K562 (cell line): ENCODE data around the gene CD300H. TPM values are rescaled to one million over a fixed set of nuclear protein-coding genes. Genes with fewer than 3 reads are reported as not detected.

ENCODE experiments used
- ATAC-seq: fragments of 200-7000 bp; cut with Tn5 transposase; 3 replicates; pipeline ENCODE4 v1.9.1; 2020; ENCODE audit warnings: moderate library complexity
- BruUV-seq: library from RNA; stranded (reverse); fragments of 400-500 nt; replicated peaks from 2 replicates; lab custom pipeline; 2021; lab: Mats Ljungman, UMichigan
- CTCF ChIA-PET: fragments of 300-600 bp; formaldehyde crosslinking; extraction: SDS; loops from one replicate; lab custom pipeline; 2021; ENCODE audit warnings: low intra/inter-chr PET ratio; lab: Yijun Ruan, JAX
- POLR2A ChIA-PET: fragments of 300-600, 350-650 bp; sonication (Branson Sonifier 250); formaldehyde crosslinking; extraction: SDS; loops from one replicate; lab custom pipeline; 2021; ENCODE audit warnings: antibody characterized with exemption, inconsistent platforms; lab: Yijun Ruan, JAX
- DNase-seq, 4 experiments: peaks; one replicate each; pipeline versions ENCODE4 v3.0.0 to v3.0.0-alpha.2; 2011 to 2018; ENCODE audit warnings: low spot score in 3 of 4, mixed read lengths in 3 of 4; ENCODE audit errors: extremely low read depth in 1 of 4
- FAIRE-seq: peaks from 2 replicates; lab custom pipeline; 2011; peaks lifted over from hg19 to GRCh38; lab: Jason Lieb, UNC
- H2AFZ ChIP-seq: 2 replicates; pipeline ENCODE4 v1.6.0; 2011; ENCODE audit warnings: low read depth, low read length, control low read depth, inconsistent platforms
- H3K27ac ChIP-seq: fragments of 200-600 bp; 3 replicates; pipeline ENCODE4 v1.8.0; 2011; ENCODE audit warnings: low read depth, mild to moderate bottlenecking, control low read depth, inconsistent platforms, low read length, moderate library complexity, mixed read lengths; ENCODE audit errors: extremely low read depth
- H3K27me3 ChIP-seq, 2 experiments: fragments of 300-600 bp in 1 of 2; 2 replicates in 1 of 2; 3 replicates in 1 of 2; pipeline versions ENCODE4 v1.6.0 to v1.8.0; 2011; ENCODE audit warnings: inconsistent platforms in 2 of 2, low read length in 2 of 2, mild to moderate bottlenecking in 1 of 2, mixed read lengths in 1 of 2, moderate library complexity in 1 of 2; ENCODE audit not compliant: control insufficient read depth in 2 of 2, insufficient read depth in 2 of 2
- H3K36me3 ChIP-seq: fragments of 300-600 bp; 3 replicates; pipeline ENCODE4 v1.8.0; 2011; ENCODE audit warnings: mild to moderate bottlenecking, low read length, inconsistent platforms; ENCODE audit not compliant: control insufficient read depth, insufficient read depth
- H3K4me1 ChIP-seq, 2 experiments: fragments of 200-600 bp in 1 of 2; replicated peaks in 1 of 2; 2 replicates in 1 of 2; 3 replicates in 1 of 2; pipeline versions ENCODE4 v1.5.1 to v1.8.0; 2011; ENCODE audit warnings: inconsistent platforms in 2 of 2, low read length in 2 of 2, mild to moderate bottlenecking in 1 of 2, mixed read lengths in 1 of 2, moderate library complexity in 1 of 2; ENCODE audit not compliant: control insufficient read depth in 2 of 2, insufficient read depth in 2 of 2
- H3K4me2 ChIP-seq: 2 replicates; pipeline ENCODE4 v1.6.1; 2011; ENCODE audit warnings: low read length, control low read depth, inconsistent platforms, mixed read lengths; ENCODE audit not compliant: insufficient read depth
- H3K4me3 ChIP-seq: fragments of 200-600 bp; sonication (generic), shearing (Covaris generic); 2 replicates; pipeline ENCODE4 v1.5.1; 2016; ENCODE audit warnings: control low read depth, inconsistent platforms
- H3K79me2 ChIP-seq: fragments of 200-600 bp; 3 replicates; pipeline ENCODE4 v1.8.0; 2011; ENCODE audit warnings: low read length, inconsistent platforms; ENCODE audit not compliant: control insufficient read depth, insufficient read depth
- H3K9ac ChIP-seq, 2 experiments: 2 replicates each; pipeline versions ENCODE4 v1.6.0 to v1.6.1; 2011; ENCODE audit warnings: low read depth in 2 of 2, low read length in 2 of 2, control low read depth in 1 of 2, inconsistent platforms in 1 of 2, mild to moderate bottlenecking in 1 of 2, mixed read lengths in 1 of 2; ENCODE audit not compliant: insufficient read depth in 1 of 2
- H3K9me1 ChIP-seq: one replicate; pipeline ENCODE4 v1.6.0; 2011; ENCODE audit warnings: inconsistent platforms, mild to moderate bottlenecking, low read length, moderate library complexity; ENCODE audit not compliant: control insufficient read depth, insufficient read depth
- H3K9me3 ChIP-seq: replicated peaks from 2 replicates; pipeline ENCODE4 v1.5.1; 2011; ENCODE audit warnings: low read depth, low read length, inconsistent platforms; ENCODE audit not compliant: control insufficient read depth, insufficient read depth
- H4K20me1 ChIP-seq: replicated peaks from 2 replicates; pipeline ENCODE4 v1.6.1; 2011; ENCODE audit warnings: low read length, inconsistent platforms, mixed read lengths; ENCODE audit not compliant: control insufficient read depth, insufficient read depth
- C11orf30 ChIP-seq: fragments of 450-650 bp; IDR thresholded peaks from 2 replicates; pipeline ENCODE4 v1.6.1; 2016; ENCODE audit warnings: low read depth, mild to moderate bottlenecking
- CBFB ChIP-seq: sonication (generic); formaldehyde crosslinking; IDR thresholded peaks from 2 replicates; pipeline ENCODE4 v1.4.0; 2020; ENCODE audit warnings: mild to moderate bottlenecking, missing genetic modification reagents
- KDM2B ChIP-seq: fragments of 250-450 bp; sonication (Bioruptor Pico); IDR thresholded peaks from 2 replicates; pipeline ENCODE4 v1.8.0; 2021; ENCODE audit warnings: mild to moderate bottlenecking, moderate library complexity
- KLF13 ChIP-seq: fragments of 450-650 bp; IDR thresholded peaks from 2 replicates; pipeline ENCODE4 v1.6.1; 2016; ENCODE audit warnings: missing genetic modification characterization, low read depth, mild to moderate bottlenecking, missing compliant biosample characterization, moderate library complexity, borderline replicate concordance
- L3MBTL2 ChIP-seq: fragments of 450-650 bp; IDR thresholded peaks from 2 replicates; pipeline ENCODE4 v1.6.1; 2016; ENCODE audit warnings: mild to moderate bottlenecking, moderate library complexity
- MTF1 ChIP-seq: fragments of 250-450 bp; sonication (Bioruptor Pico); IDR thresholded peaks from 2 replicates; pipeline ENCODE4 v1.9.0; 2021; ENCODE audit warnings: moderate library complexity, mild to moderate bottlenecking, inconsistent platforms, borderline replicate concordance
- RBFOX2 ChIP-seq: fragments of 200-400 bp; formaldehyde crosslinking; IDR thresholded peaks from 2 replicates; pipeline ENCODE4 v1.6.1; 2017; ENCODE audit warnings: low read depth, mild to moderate bottlenecking, low read length, moderate library complexity
- RCOR1 ChIP-seq, 2 experiments: IDR thresholded peaks; 2 replicates each; pipeline ENCODE4 v1.6.1; 2012; ENCODE audit warnings: low read depth in 2 of 2, low read length in 2 of 2, borderline replicate concordance in 1 of 2, improper control_type of control experiment in 1 of 2
- SMAD2 ChIP-seq: fragments of 150-350 bp; IDR thresholded peaks from 2 replicates; pipeline ENCODE4 v1.6.1; 2014; ENCODE audit warnings: low read depth, mild to moderate bottlenecking, low read length
- TBL1XR1 ChIP-seq, 2 experiments: IDR thresholded peaks; 2 replicates each; pipeline ENCODE4 v1.6.1; 2012; ENCODE audit warnings: improper control_type of control experiment in 2 of 2, low read length in 2 of 2, mild to moderate bottlenecking in 1 of 2
- WGBS: fragments of 100-300 bp; shearing (Covaris generic); methylation state at CpG from one replicate; pipeline ENCODE4 v1.1.6; 2016; ENCODE audit warnings: low coverage, mixed read lengths; ENCODE audit not compliant: insufficient coverage; ENCODE audit errors: missing lambda C conversion rate; 5-methylcytosine and 5-hydroxymethylcytosine counted together
- in situ Hi-C: fragments of 300-500 bp; cut with MboI; formaldehyde crosslinking; loops from 4 replicates; pipeline ENCODE4 v1.15.0; 2018; ENCODE audit warnings: inconsistent platforms, mixed read lengths
- intact Hi-C: fragments of 100-400 bp; cut with micrococcal nuclease; formaldehyde crosslinking; loops from 2 replicates; pipeline ENCODE4 v1.14.2; 2022
- polyA plus RNA-seq, 8 experiments: library from polyadenylated mRNA; depleted of rRNA in 4 of 8; stranded (reverse) in 5 of 8; unstranded in 3 of 8; fragments of >200 nt; fragmentation: Nextera tagmentation in 2 of 8; fragmentation: Illumina TruSeq in 1 of 8; extraction: Ambion mirVana in 2 of 8; extraction: Trizol in 1 of 8; gene quantifications; 2 replicates each; pipeline versions ENCODE4 v1.2.1 to v1.2.3, GENCODE V29; 2011 to 2014; ENCODE audit warnings: inconsistent platforms in 1 of 8, missing spikeins in 1 of 8
- total RNA-seq, 7 experiments: library from RNA; depleted of rRNA in 6 of 7; stranded (reverse); fragments of >200 nt in 6 of 7; fragmentation: Illumina TruSeq in 2 of 7; extraction: Trizol in 2 of 7; gene quantifications; 2 replicates each; pipeline versions ENCODE4 v1.2.1 to v1.2.3, GENCODE V29; 2011 to 2021; ENCODE audit warnings: low replicate concordance in 1 of 7
- TF ChIP-seq, protein P1 (sequence below): fragments of 250-450 bp; sonication (Bioruptor Pico); IDR thresholded peaks from 2 replicates; pipeline ENCODE4 v1.8.0; 2022; ENCODE audit warnings: moderate library complexity, mild to moderate bottlenecking, inconsistent platforms
- TF ChIP-seq, protein P2 (sequence below): sonication (generic); formaldehyde crosslinking; IDR thresholded peaks from 2 replicates; pipeline ENCODE4 v1.8.0; 2022; ENCODE audit warnings: mild to moderate bottlenecking, low read depth, missing genetic modification reagents
- TF ChIP-seq, protein P3 (sequence below): fragments of 450-650 bp; conservative IDR thresholded peaks from 2 replicates; pipeline ENCODE4 v1.6.1; 2016; ENCODE audit warnings: missing genetic modification characterization, low read depth, mild to moderate bottlenecking, control low read depth, missing compliant biosample characterization
- TF ChIP-seq, protein P4 (sequence below): fragments of 150-350 bp; IDR thresholded peaks from 2 replicates; pipeline ENCODE4 v1.6.1; 2014; ENCODE audit warnings: low read depth, mild to moderate bottlenecking, low read length, borderline replicate concordance

The CD300H gene
- total and polyA plus RNA-seq, 9 of the 15 experiments (the other 6 are each of a cell fraction or from before 2014, with no cell fraction given), result not detected

DNA sequence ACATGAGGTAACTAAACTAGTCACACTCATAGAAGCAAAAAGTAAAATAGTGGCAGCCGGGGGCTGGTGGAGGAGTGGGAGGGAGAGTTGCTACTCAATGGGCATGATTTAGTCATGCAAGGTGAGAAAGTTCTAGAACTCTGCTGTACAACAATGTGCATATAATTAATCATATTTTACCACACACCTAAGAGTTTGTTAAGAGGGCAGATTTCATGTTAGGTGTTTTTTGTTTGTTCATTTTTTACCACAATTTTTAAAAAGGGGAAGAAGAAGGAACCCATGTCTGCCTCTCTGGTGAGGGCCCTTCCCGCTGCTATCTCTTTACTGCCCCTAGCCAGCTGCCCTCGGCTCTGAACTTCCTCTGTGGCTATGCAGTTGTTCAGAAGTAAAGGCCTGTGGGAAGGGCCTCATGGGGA is 47.3 kb downstream of the CD300H start:
- no peaks in the 10 kb centered on the region for H3K4me1 ChIP-seq
- POLR2A ChIA-PET, result no interaction called here
- ATAC-seq (no peak), FAIRE-seq (no peak), DNase-seq (no peak)
- H2AFZ ChIP-seq, result no peak overlapping the region
- H3K27me3 ChIP-seq, result peaks cover 11 to 36% of the 10 kb centered on the region in 2 experiments; a peak in 3 of 5 replicates
- H3K27ac ChIP-seq, result no peak overlapping the region
- no peak overlapping the region for H3K4me2 ChIP-seq
- in situ Hi-C loops, result no loop called here
- intact Hi-C loops, result no loop called here
- 0% methylated on average over 3 of the region's 3 CpGs for WGBS
- no peaks in the 10 kb centered on the region for H4K20me1 ChIP-seq
- H3K4me3 ChIP-seq, result no peak overlapping the region
- H3K79me2 ChIP-seq, result no peaks in the 10 kb centered on the region
- H3K9me3 ChIP-seq, result no peaks in the 10 kb centered on the region
- BruUV-seq, result no TSS peak
- CTCF ChIA-PET, result no interaction called here
- H3K9me1 ChIP-seq, result no peaks in the 10 kb centered on the region
- no peaks in the 10 kb centered on the region for H3K36me3 ChIP-seq
- no peak overlapping the region for H3K9ac ChIP-seq
- TF ChIP-seq, protein P1, sequence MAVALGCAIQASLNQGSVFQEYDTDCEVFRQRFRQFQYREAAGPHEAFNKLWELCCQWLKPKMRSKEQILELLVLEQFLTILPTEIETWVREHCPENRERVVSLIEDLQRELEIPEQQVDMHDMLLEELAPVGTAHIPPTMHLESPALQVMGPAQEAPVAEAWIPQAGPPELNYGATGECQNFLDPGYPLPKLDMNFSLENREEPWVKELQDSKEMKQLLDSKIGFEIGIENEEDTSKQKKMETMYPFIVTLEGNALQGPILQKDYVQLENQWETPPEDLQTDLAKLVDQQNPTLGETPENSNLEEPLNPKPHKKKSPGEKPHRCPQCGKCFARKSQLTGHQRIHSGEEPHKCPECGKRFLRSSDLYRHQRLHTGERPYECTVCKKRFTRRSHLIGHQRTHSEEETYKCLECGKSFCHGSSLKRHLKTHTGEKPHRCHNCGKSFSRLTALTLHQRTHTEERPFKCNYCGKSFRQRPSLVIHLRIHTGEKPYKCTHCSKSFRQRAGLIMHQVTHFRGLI, result no peak
- TF ChIP-seq MTF1 (CRISPR knock-in tag) (no peak), KLF13 (tag) (no peak), L3MBTL2 (no peak), TBL1XR1 (IDR thresholded peaks at IDR 0.05; ENCODE audit: low read length in 2 of 2) (no peak), KDM2B (CRISPR knock-in tag) (no peak), SMAD2 (no peak), CBFB (no peak), C11orf30 (no peak), RBFOX2 (no peak), RCOR1 (IDR thresholded peaks at IDR 0.05; ENCODE audit: borderline replicate concordance in 1 of 2, low read depth in 2 of 2, low read length in 2 of 2) (no peak)
- TF ChIP-seq, protein P2, sequence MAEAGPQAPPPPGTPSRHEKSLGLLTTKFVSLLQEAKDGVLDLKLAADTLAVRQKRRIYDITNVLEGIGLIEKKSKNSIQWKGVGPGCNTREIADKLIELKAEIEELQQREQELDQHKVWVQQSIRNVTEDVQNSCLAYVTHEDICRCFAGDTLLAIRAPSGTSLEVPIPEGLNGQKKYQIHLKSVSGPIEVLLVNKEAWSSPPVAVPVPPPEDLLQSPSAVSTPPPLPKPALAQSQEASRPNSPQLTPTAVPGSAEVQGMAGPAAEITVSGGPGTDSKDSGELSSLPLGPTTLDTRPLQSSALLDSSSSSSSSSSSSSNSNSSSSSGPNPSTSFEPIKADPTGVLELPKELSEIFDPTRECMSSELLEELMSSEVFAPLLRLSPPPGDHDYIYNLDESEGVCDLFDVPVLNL, result no peak
- TF ChIP-seq, protein P3, sequence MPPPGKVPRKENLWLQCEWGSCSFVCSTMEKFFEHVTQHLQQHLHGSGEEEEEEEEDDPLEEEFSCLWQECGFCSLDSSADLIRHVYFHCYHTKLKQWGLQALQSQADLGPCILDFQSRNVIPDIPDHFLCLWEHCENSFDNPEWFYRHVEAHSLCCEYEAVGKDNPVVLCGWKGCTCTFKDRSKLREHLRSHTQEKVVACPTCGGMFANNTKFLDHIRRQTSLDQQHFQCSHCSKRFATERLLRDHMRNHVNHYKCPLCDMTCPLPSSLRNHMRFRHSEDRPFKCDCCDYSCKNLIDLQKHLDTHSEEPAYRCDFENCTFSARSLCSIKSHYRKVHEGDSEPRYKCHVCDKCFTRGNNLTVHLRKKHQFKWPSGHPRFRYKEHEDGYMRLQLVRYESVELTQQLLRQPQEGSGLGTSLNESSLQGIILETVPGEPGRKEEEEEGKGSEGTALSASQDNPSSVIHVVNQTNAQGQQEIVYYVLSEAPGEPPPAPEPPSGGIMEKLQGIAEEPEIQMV (tag), result no peak
- TF ChIP-seq, protein P4, sequence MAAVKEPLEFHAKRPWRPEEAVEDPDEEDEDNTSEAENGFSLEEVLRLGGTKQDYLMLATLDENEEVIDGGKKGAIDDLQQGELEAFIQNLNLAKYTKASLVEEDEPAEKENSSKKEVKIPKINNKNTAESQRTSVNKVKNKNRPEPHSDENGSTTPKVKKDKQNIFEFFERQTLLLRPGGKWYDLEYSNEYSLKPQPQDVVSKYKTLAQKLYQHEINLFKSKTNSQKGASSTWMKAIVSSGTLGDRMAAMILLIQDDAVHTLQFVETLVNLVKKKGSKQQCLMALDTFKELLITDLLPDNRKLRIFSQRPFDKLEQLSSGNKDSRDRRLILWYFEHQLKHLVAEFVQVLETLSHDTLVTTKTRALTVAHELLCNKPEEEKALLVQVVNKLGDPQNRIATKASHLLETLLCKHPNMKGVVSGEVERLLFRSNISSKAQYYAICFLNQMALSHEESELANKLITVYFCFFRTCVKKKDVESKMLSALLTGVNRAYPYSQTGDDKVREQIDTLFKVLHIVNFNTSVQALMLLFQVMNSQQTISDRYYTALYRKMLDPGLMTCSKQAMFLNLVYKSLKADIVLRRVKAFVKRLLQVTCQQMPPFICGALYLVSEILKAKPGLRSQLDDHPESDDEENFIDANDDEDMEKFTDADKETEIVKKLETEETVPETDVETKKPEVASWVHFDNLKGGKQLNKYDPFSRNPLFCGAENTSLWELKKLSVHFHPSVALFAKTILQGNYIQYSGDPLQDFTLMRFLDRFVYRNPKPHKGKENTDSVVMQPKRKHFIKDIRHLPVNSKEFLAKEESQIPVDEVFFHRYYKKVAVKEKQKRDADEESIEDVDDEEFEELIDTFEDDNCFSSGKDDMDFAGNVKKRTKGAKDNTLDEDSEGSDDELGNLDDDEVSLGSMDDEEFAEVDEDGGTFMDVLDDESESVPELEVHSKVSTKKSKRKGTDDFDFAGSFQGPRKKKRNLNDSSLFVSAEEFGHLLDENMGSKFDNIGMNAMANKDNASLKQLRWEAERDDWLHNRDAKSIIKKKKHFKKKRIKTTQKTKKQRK, result no peak
